Ureter (tissue), 1 donor: ENCODE results near the gene TRIM69. TPM values are rescaled to one million over a fixed set of nuclear protein-coding genes. Genes with fewer than 3 reads are reported as not detected.
"Not testable (repeated sequence)": the region's sequence is repeated elsewhere in the genome, so short reads cannot be mapped to it uniquely, and the experiment has no call there.

Source experiments
- DNase-seq: peaks from one replicate; pipeline ENCODE4 v3.0.0-alpha.2; 2020; ENCODE audit warnings: low spot score
- total RNA-seq: library from RNA; stranded (reverse); gene quantifications from one replicate; pipeline ENCODE4 v1.2.4, GENCODE V29; 2023
- donor health status: DM: yes; HTN: yes; CAD: no.

Gene TRIM69
- total RNA-seq, 1 donor from 2014 or later = 25.7 TPM

GRCh38 chr15:44715797-44716334, 20.5 kb upstream of the TRIM69 start:
- no peak for DNase-seq

- DNase-seq = no peak
These were observed 19.2 kb upstream of the TRIM69 start for GRCh38 chr15:44716983-44717602.

DNA sequence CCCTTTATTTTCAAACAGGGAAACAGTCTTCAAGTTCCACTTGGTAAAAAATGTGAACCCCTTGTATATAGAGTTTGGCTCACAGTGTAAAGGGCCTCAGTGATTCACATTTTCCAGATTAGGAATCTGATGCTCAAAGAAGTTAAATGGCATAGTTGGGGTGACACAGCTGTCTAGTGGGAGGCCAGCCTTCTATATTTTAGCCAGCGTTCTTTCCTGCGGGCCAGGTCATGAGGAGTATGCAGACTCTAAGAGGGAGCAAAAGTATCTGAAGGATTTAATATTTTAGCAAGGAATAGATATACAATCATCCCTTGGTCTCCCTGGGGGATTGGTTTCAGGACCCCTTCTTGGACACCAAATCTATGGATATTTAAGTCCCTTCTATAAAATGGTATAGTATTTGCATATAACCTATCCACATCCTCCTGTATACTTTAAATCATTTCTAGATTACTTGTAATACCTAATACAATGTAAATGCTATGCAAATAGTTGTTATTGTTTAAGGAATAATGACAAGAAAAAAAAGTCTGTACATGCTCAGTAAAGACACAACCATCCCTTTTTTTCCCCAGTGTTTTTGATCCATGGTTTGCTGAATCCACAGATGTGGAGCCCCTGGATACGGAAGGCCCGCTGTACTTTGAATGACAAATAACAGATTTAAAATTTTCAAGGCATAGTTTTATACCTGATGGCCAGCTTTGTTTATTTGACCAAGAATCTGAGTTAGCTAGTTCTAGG, 18.0 kb upstream of the TRIM69 start:
- no peak for DNase-seq

DNA sequence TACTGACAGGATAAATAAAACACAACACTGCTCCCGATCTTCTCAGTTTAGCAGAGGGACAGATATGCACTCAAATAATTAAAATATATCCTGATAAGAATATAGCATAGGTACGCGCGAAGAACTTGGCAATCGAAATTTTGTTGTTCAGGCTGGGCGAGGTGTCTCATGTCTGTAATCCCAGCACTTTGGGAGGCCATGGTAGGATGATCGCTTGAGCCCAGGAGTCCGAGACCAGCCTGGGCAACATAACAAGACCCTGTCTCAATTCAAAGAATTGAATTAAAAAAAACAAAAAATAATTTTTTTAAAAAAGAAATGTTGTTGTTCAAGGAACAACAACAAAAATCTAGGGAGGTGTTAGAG, 17.4 kb upstream of the TRIM69 start:
- DNase-seq = no peak

- no peak for DNase-seq
These were observed 16.9 kb upstream of the TRIM69 start for GRCh38 chr15:44719293-44719999.

DNA sequence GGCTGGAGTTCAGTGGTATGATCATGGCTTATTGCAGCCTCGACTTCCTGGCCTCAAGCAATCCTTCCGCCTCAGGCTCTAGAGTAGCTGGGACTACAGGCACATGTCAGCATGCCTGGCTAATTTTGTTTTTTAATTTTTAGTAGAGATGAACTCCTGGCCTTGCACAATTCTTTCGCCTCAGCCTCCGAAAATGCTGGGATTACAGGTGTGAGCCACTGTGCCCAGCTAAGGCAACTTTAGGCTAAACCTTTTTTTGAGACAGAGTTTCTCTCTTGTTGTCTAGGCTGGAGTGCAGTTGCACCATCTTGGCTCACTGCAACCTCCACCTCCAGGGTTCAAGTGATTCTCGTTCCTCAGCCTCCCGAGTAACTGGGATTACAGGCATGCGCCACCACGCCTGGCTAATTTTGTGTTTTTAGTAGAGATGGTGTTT, 16.3 kb upstream of the TRIM69 start:
- not testable (repeated sequence) for DNase-seq

DNA sequence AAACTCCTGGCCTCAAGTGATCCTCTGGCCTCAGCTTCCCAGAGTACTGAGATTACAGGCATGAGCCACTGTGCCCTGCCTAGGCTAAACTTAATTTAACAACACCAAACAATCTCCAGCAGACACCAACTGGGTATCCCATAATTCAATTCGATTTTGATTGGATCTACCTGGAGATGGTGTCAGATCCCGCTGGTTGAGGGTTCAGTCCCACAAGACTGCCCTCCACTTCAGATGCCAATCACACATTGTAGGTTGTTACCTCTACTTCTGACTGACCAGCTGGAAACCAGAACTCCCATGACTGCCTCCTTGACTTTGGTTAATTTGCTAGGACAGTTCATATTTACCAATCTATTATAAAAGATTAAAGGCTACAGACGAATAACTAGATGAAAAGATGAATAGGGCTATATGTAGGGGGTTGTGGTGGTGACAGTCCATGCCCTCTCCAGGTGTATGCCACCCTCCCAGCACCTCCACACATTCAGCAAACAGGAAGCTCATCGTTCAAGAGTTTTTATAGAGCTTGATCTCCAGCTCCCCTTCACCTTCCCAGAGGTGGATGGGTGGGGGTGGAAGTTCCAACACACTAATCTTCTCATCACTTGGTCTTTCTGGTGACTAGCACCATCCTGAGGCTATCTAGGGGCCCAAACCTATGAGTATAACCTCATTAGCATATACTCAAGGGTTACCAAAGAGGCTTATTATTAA, 15.7 kb upstream of the TRIM69 start:
- no peak for DNase-seq

GRCh38 chr15:44722011-44722410, 14.3 kb upstream of the TRIM69 start:
- no peak for DNase-seq

GRCh38 chr15:44726136-44726535, 10.2 kb upstream of the TRIM69 start:
- DNase-seq = no peak

GRCh38 chr15:44726568-44727484, 9.5 kb upstream of the TRIM69 start:
- DNase-seq = peak; percentile 71

GRCh38 chr15:44727485-44728231, 8.7 kb upstream of the TRIM69 start:
- no peak for DNase-seq

DNA sequence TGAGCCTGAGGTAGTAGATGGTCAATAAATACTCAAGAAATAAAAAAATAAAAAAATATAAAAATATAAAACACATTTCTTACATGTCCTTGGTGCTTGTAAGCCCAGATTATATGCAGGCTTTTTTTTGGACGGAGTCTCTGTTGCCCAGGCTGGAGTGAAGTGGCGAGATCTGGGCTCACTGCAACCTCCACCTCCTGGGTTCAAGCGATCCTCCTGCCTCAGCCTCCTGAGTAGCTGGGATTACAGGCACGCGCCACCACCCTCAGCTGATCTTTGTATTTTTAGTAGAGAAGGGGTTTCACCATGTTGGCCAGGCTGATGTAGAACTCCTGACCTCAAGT, 8.1 kb upstream of the TRIM69 start:
- DNase-seq = not testable (repeated sequence)

GRCh38 chr15:44728576-44729407, 7.5 kb upstream of the TRIM69 start:
- DNase-seq = peak; percentile 97

DNA sequence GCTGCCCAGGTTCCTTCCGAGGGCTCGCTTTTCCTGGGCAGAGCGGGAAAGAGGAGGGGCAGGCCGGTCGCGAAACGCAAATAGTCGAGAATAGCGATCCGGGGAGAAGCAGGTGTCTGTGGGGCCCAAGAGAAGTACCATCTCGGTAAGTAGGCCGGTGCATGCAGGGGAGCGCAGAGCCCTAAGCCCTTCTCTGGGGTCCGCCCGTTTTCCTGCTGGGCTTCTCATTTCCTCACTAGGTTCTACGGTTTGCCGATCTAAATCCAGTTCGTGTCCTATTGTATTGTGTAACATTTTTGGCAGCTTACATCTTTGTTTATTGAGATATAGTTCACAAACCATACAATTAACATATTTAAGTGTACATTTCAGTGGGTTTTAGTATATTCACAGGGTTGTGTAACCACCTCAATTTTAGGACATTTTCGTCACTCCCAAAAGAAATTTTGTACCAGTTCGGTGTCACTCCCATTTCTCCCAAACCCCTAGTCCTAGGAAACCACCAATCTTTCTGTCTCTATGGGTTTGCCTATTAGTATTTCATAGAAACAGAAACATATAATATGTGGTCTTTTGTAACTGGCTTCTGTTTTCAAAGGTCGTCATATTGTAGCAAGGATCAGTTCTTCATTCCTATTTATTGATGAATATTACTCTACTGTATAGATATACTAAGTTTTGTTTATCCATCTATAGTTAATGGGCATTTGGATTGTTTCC, 6.8 kb upstream of the TRIM69 start:
- no peak for DNase-seq

GRCh38 chr15:44734839-44735481, 1.4 kb upstream of the TRIM69 start:
- DNase-seq = no peak

DNA sequence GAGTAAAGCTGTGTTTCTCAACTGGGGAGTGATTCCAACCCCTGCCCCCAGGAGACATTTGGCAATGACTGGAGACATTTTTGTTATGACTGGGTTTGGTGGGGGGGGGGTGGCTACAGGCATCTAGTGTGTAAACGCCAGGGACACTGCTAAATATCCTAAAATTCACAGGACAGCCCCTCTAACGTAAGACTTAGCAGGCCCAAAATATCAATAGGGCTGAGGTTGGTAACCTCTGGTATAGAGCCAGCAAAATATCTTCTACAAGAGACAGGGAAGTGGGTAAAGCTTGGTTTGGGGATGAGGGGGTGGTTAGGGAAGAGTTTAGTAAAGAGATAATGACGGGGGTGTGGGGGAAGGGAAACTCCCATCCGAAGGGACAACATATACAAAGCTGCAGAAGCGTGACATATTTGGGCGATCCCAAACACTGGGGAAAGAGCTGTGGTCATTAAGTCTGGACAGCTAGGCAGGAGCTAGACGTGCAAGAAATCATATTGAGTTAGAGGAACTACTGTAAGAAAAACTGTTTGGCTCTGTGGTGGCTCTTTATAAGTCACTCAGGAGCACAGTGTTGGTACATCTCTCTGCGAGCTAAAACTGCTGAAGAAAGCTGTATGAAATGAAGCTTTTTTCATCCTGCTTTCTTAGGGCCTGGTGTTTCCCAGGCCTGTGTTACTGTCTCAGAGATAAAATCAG, 697 bp upstream of the TRIM69 start:
- no peak for DNase-seq

GRCh38 chr15:44738340-44738984, 2.1 kb downstream of the TRIM69 start:
- no peak for DNase-seq
